SK-N-SH (cell line): ENCODE results near the gene C9orf85. TPM values are rescaled to one million over a fixed set of nuclear protein-coding genes. Genes with fewer than 3 reads are reported as not detected.

Source experiments
- CTCF ChIA-PET: fragments of 300-600, 350-600 bp; formaldehyde crosslinking; extraction: SDS; loops from one replicate; lab custom pipeline; 2021; lab: Yijun Ruan, JAX
- POLR2A ChIA-PET: fragments of 350-600 bp; sonication (Branson Sonifier 250); formaldehyde crosslinking; extraction: SDS; loops from one replicate; lab custom pipeline; 2020; ENCODE audit warnings: antibody characterized with exemption, inconsistent platforms; lab: Yijun Ruan, JAX
- DNase-seq: peaks from one replicate; pipeline ENCODE4 v3.0.0; 2012
- H2AFZ ChIP-seq: fragments of 200-600 bp; sonication (generic); 2 replicates; pipeline ENCODE4 v1.8.1; 2016; ENCODE audit warnings: antibody characterized with exemption, mild to moderate bottlenecking, low read depth
- H3F3A ChIP-seq: fragments of 200-600 bp; sonication (generic); replicated peaks from 2 replicates; pipeline ENCODE3; 2016; ENCODE audit warnings: antibody characterized with exemption, mild to moderate bottlenecking; ENCODE audit not compliant: insufficient read depth
- H3K27ac ChIP-seq, 2 experiments: fragments of 200-500 bp in 1 of 2; fragments of 200-600 bp in 1 of 2; sonication (Bioruptor generic) in 1 of 2; sonication (generic), shearing (Covaris generic) in 1 of 2; 2 replicates each; pipeline versions ENCODE4 v1.5.1 to v1.6.1; 2014 to 2016; ENCODE audit warnings: low read depth in 2 of 2, inconsistent platforms in 1 of 2, low read length in 1 of 2, mild to moderate bottlenecking in 1 of 2, mixed read lengths in 1 of 2
- H3K27me3 ChIP-seq: fragments of 200-600 bp; sonication (generic), shearing (Covaris generic); 2 replicates; pipeline ENCODE4 v1.6.1; 2016; ENCODE audit warnings: mixed run types; ENCODE audit not compliant: insufficient read depth
- H3K36me3 ChIP-seq, 2 experiments: fragments of 200-500 bp in 1 of 2; fragments of 200-600 bp in 1 of 2; sonication (Bioruptor generic) in 1 of 2; sonication (generic) in 1 of 2; replicated peaks in 1 of 2; 2 replicates each; pipeline versions ENCODE3 to v1.5.1; 2014 to 2016; ENCODE audit warnings: low read length in 1 of 2, mild to moderate bottlenecking in 1 of 2; ENCODE audit not compliant: insufficient read depth in 2 of 2, control insufficient read depth in 1 of 2
- H3K4me1 ChIP-seq, 2 experiments: fragments of 200-500 bp in 1 of 2; fragments of 200-600 bp in 1 of 2; sonication (Bioruptor generic) in 1 of 2; sonication (generic), shearing (Covaris generic) in 1 of 2; 2 replicates each; pipeline versions ENCODE4 v1.5.1 to v1.6.1; 2014 to 2016; ENCODE audit warnings: low read depth in 1 of 2, low read length in 1 of 2, mixed run types in 1 of 2; ENCODE audit not compliant: insufficient read depth in 2 of 2, control insufficient read depth in 1 of 2
- H3K4me2 ChIP-seq: fragments of 200-600 bp; sonication (generic), shearing (Covaris generic); 2 replicates; pipeline ENCODE4 v1.6.1; 2017; ENCODE audit warnings: mixed run types
- H3K4me3 ChIP-seq, 2 experiments: fragments of 200-500 bp in 1 of 2; fragments of 200-600 bp in 1 of 2; sonication (Bioruptor generic) in 1 of 2; sonication (generic), shearing (Covaris generic) in 1 of 2; 2 replicates each; pipeline versions ENCODE4 v1.5.1 to v1.8.1; 2014 to 2016; ENCODE audit warnings: low read depth in 2 of 2, inconsistent platforms in 1 of 2, low read length in 1 of 2, mild to moderate bottlenecking in 1 of 2, mixed read lengths in 1 of 2, moderate library complexity in 1 of 2
- H3K79me2 ChIP-seq: fragments of 200-600 bp; sonication (generic); 2 replicates; pipeline ENCODE4 v1.8.1; 2017; ENCODE audit warnings: mild to moderate bottlenecking; ENCODE audit not compliant: insufficient read depth
- H3K9ac ChIP-seq: fragments of 200-600 bp; sonication (generic); 2 replicates; pipeline ENCODE4 v1.6.1; 2017; ENCODE audit warnings: mixed run types
- H3K9me2 ChIP-seq: fragments of 200-600 bp; sonication (generic); 2 replicates; pipeline ENCODE4 v1.6.1; 2017; ENCODE audit warnings: mixed run types
- H3K9me3 ChIP-seq: fragments of 200-600 bp; sonication (generic); 2 replicates; pipeline ENCODE4 v1.6.1; 2017; ENCODE audit warnings: mixed run types, mild to moderate bottlenecking, moderate library complexity
- H4K20me1 ChIP-seq: fragments of 200-600 bp; sonication (generic); 2 replicates; pipeline ENCODE4 v1.6.1; 2017; ENCODE audit warnings: mild to moderate bottlenecking, mixed run types; ENCODE audit not compliant: insufficient read depth
- ELF1 ChIP-seq: IDR thresholded peaks from 2 replicates; pipeline ENCODE4 v1.4.0; 2012
- FOSL2 ChIP-seq: IDR thresholded peaks from 2 replicates; pipeline ENCODE4 v1.4.0; 2012; ENCODE audit warnings: low read depth, mild to moderate bottlenecking, moderate library complexity, borderline replicate concordance
- GATA2 ChIP-seq: sonication (generic); formaldehyde crosslinking; IDR thresholded peaks from 2 replicates; pipeline ENCODE4 v1.5.0; 2020; ENCODE audit warnings: mild to moderate bottlenecking, missing genetic modification reagents
- JUND ChIP-seq: IDR thresholded peaks from 2 replicates; pipeline ENCODE4 v1.4.0; 2012
- POLR2AphosphoS5 ChIP-seq: IDR thresholded peaks from 2 replicates; pipeline ENCODE4 v1.6.1; 2012; ENCODE audit warnings: low read depth, low read length
- RAD21 ChIP-seq: IDR thresholded peaks from 2 replicates; pipeline ENCODE4 v1.6.1; 2012; ENCODE audit warnings: mild to moderate bottlenecking, low read length
- RCOR1 ChIP-seq: fragments of 150-350 bp; IDR thresholded peaks from 2 replicates; pipeline ENCODE4 v1.6.1; 2017; ENCODE audit warnings: antibody characterized with exemption, low read length
- SMC3 ChIP-seq: IDR thresholded peaks from 2 replicates; pipeline ENCODE4 v1.6.1; 2012; ENCODE audit warnings: low read depth, low read length, improper control_type of control experiment
- polyA plus RNA-seq, 3 experiments: library from polyadenylated mRNA; depleted of rRNA; stranded (reverse); fragments of >200 nt; gene quantifications; 2 replicates each; pipeline ENCODE4 v1.2.3, GENCODE V29; 2012
- TF ChIP-seq, protein P1 (sequence below): fragments of 150-350 bp; IDR thresholded peaks from 2 replicates; pipeline ENCODE4 v1.6.1; 2017; ENCODE audit warnings: antibody characterized with exemption, low read length, low read depth, borderline replicate concordance
- TF ChIP-seq, protein P2 (sequence below): IDR thresholded peaks from 2 replicates; pipeline ENCODE4; 2012
- TF ChIP-seq, protein P3 (sequence below): IDR thresholded peaks from 2 replicates; pipeline ENCODE4 v1.4.0; 2012; ENCODE audit warnings: low read depth
- TF ChIP-seq, protein P4 (sequence below): IDR thresholded peaks from 2 replicates; pipeline ENCODE4 v1.6.1; 2012; ENCODE audit warnings: mild to moderate bottlenecking, low read depth, low read length, moderate library complexity

Gene C9orf85
- polyA plus RNA-seq, 1 of the 3 experiments (the other 2 are of a cell fraction): 11.1 TPM

DNA sequence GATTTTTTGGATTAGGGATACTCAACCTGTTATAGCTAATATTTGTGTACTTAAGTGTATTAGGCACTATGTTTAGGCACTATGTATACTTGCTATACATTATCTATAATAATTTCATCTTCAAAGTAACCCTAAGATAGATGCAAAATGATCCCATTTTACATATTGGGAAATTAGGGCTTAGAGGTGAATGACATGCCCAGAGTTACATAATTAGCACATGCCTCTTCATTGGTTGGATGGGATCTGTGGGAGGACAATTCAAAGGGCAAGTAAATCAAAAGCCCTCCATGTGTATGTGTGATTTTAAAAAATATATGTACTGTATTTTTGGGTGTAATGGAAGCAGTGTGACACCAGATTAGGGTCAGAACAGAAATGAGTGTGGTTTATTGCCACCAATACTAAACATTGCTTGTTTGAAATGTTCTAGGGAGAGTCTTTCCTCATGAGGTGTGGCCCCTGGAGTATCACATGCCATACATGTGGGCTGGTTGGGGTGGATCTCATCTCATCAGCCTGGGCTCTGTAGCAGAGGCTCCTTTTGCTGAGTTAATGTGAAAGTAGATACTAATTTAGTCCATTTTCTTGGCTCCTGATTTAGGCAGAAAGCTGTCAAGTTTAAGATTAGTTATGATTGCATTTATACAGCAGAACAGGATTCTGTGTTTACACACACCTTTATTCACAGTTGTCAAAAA, 5.5 kb downstream of the C9orf85 start:
- Histone ChIP-seq H3K4me1 (peaks cover 4% of the 10 kb centered on the region in 2 experiments; a peak in 3 of 4 replicates), H3K36me3 (peaks cover 0 to 3% of the 10 kb centered on the region in 2 experiments), H3F3A (peaks cover 5% of the 10 kb centered on the region), H3K9me3 (no peaks in the 10 kb centered on the region), H3K79me2 (peaks cover 93% of the 10 kb centered on the region), H3K4me2 (no peak overlapping the region), H3K27me3 (no peaks in the 10 kb centered on the region), H3K9ac (no peak overlapping the region), H3K4me3 (no peak overlapping the region), H4K20me1 (peaks cover 32% of the 10 kb centered on the region; the same call in 1 of the 2 replicates), H3K9me2 (no peaks in the 10 kb centered on the region), H3K27ac (no peak overlapping the region), H2AFZ (no peak overlapping the region)
- TF ChIP-seq SMC3 (no peak), FOSL2 (no peak), RCOR1 (no peak), GATA2 (CRISPR knock-in tag) (no peak), JUND (no peak), ELF1 (no peak), RAD21 (no peak), POLR2AphosphoS5 (no peak)
- TF ChIP-seq, protein P1, sequence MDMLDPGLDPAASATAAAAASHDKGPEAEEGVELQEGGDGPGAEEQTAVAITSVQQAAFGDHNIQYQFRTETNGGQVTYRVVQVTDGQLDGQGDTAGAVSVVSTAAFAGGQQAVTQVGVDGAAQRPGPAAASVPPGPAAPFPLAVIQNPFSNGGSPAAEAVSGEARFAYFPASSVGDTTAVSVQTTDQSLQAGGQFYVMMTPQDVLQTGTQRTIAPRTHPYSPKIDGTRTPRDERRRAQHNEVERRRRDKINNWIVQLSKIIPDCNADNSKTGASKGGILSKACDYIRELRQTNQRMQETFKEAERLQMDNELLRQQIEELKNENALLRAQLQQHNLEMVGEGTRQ: no peak
- TF ChIP-seq, protein P2, sequence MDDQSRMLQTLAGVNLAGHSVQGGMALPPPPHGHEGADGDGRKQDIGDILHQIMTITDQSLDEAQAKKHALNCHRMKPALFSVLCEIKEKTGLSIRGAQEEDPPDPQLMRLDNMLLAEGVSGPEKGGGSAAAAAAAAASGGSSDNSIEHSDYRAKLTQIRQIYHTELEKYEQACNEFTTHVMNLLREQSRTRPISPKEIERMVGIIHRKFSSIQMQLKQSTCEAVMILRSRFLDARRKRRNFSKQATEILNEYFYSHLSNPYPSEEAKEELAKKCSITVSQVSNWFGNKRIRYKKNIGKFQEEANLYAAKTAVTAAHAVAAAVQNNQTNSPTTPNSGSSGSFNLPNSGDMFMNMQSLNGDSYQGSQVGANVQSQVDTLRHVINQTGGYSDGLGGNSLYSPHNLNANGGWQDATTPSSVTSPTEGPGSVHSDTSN: no peak
- TF ChIP-seq, protein P3, sequence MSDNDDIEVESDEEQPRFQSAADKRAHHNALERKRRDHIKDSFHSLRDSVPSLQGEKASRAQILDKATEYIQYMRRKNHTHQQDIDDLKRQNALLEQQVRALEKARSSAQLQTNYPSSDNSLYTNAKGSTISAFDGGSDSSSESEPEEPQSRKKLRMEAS: no peak
- TF ChIP-seq, protein P4, sequence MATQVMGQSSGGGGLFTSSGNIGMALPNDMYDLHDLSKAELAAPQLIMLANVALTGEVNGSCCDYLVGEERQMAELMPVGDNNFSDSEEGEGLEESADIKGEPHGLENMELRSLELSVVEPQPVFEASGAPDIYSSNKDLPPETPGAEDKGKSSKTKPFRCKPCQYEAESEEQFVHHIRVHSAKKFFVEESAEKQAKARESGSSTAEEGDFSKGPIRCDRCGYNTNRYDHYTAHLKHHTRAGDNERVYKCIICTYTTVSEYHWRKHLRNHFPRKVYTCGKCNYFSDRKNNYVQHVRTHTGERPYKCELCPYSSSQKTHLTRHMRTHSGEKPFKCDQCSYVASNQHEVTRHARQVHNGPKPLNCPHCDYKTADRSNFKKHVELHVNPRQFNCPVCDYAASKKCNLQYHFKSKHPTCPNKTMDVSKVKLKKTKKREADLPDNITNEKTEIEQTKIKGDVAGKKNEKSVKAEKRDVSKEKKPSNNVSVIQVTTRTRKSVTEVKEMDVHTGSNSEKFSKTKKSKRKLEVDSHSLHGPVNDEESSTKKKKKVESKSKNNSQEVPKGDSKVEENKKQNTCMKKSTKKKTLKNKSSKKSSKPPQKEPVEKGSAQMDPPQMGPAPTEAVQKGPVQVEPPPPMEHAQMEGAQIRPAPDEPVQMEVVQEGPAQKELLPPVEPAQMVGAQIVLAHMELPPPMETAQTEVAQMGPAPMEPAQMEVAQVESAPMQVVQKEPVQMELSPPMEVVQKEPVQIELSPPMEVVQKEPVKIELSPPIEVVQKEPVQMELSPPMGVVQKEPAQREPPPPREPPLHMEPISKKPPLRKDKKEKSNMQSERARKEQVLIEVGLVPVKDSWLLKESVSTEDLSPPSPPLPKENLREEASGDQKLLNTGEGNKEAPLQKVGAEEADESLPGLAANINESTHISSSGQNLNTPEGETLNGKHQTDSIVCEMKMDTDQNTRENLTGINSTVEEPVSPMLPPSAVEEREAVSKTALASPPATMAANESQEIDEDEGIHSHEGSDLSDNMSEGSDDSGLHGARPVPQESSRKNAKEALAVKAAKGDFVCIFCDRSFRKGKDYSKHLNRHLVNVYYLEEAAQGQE: no peak
- DNase-seq: no peak
- CTCF ChIA-PET: interaction anchor here (0.8 kb wide), 1 partner anchor 11 kb away, joined by 3 read pairs; no protein-coding TSS in a partner anchor
- POLR2A ChIA-PET: no interaction called here
